T47D (cell line): ENCODE data around the gene RUNDC3A.

Source experiments
- DNase-seq, 2 experiments: peaks; one replicate each; pipeline versions ENCODE4 v3.0.0 to v3.0.0-alpha.2; 2011 to 2012; ENCODE audit warnings: low read depth in 1 of 2, low spot score in 1 of 2
- JUND ChIP-seq: IDR thresholded peaks from 2 replicates; pipeline ENCODE4 v1.6.1; 2012; ENCODE audit warnings: low read depth
- in situ Hi-C: cut with HindIII; loops from 2 replicates; pipeline ENCODE4 v1.10.0; 2016; ENCODE audit warnings: low sequenced_read_pairs, low pct_unique_long_range_greater_than_20kb

Gene RUNDC3A

GRCh38 chr17:44307387-44308186 is 814 bp upstream of the RUNDC3A start:
- TF ChIP-seq JUND = no peak
- peak; percentile 73 to 89 for DNase-seq
- in situ Hi-C loops = no loop called here

- TF ChIP-seq JUND = no peak
- no peak for DNase-seq
- in situ Hi-C loops = no loop called here
These were observed 464 bp downstream of the RUNDC3A start for GRCh38 chr17:44308865-44309264.

- in situ Hi-C loops = no loop called here
- no peak for DNase-seq
- no peak for TF ChIP-seq JUND
These were observed 1.1 kb downstream of the RUNDC3A start for GRCh38 chr17:44309472-44309871.

DNA sequence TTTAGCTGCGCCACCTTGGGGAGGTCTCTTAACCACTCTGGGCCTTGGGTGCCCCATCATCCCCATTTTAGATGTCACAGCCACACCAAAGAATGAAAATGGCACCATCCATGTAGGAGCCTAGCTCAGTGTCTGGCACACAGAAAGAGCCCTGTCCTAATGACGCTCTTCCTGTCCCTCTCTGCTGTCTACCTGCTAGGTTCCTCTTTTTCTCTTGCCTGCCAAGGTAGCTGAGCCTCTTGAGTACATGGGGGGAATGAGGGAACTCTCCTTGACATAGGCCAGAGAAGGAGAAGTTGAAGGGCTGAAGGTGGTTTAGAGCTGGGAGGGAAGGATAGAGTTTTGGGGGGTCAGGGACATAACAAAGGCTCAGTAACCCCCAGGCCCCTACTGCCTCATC is 1.8 kb downstream of the RUNDC3A start:
- DNase-seq = no peak

GRCh38 chr17:44310609-44311376 is 2.4 kb downstream of the RUNDC3A start:
- DNase-seq = no peak
- in situ Hi-C loops = no loop called here
- no peak for TF ChIP-seq JUND

More for the DNA sequence above, 1.8 kb downstream of the RUNDC3A start:
- TF ChIP-seq JUND = no peak
- in situ Hi-C loops = no loop called here

DNA sequence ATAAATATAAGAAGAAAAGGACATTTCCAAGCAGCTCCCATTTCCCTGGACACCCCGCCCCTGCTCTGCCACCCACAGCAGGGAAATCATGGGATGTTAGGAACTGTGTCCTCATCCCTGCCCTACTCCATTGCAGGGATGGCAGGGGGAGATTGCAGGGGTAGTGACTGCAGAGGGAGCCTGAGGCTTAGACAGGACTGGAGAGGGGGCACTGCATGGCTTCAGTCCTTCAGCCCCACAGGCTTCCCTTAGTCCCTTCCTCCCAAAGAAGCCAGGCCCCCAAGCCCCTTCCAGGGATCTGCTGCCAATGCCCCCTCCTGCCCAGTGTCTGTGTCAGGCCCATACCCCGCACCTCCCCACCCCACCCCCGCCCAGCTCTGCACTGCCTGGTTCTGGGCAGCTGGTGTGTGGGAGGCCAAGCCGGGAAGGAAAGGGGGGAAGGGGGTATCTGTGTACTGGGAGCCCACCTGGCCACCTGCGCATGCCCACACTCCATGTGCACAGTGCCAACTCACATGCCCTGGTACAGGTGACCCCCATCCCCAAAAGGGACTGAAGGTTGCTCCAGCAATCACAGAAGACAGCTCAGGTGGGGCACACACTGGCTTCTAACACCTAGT is 3.3 kb downstream of the RUNDC3A start:
- in situ Hi-C loops = no loop called here
- DNase-seq = no peak
- TF ChIP-seq JUND = no peak

GRCh38 chr17:44312396-44313104 is 4.1 kb downstream of the RUNDC3A start:
- in situ Hi-C loops = no loop called here
- no peak for TF ChIP-seq JUND
- DNase-seq = no peak

GRCh38 chr17:44314031-44314430 is 5.6 kb downstream of the RUNDC3A start:
- in situ Hi-C loops = no loop called here
- no peak for TF ChIP-seq JUND
- DNase-seq = no peak

DNA sequence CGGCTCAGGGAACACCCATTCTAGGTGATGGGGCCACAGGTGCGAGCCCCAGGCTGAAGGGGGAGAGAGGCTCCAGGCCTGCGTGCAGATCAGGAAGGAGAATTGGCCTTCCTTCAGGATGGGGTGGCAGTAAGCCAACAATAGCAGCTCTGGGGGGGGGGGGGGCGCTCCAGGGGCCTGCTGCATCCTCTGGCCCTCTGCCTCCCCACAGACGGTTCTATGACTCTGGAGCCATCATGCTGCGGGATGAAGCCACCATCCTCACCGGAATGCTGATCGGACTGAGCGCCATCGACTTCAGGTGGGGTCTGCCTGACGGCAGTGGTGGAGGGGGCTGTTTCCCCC is 6.1 kb downstream of the RUNDC3A start:
- in situ Hi-C loops = no loop called here
- DNase-seq = no peak
- TF ChIP-seq JUND = no peak

GRCh38 chr17:44314869-44315661 is 6.7 kb downstream of the RUNDC3A start:
- in situ Hi-C loops = no loop called here
- DNase-seq = peak; percentile 78 to 97
- no peak for TF ChIP-seq JUND

DNA sequence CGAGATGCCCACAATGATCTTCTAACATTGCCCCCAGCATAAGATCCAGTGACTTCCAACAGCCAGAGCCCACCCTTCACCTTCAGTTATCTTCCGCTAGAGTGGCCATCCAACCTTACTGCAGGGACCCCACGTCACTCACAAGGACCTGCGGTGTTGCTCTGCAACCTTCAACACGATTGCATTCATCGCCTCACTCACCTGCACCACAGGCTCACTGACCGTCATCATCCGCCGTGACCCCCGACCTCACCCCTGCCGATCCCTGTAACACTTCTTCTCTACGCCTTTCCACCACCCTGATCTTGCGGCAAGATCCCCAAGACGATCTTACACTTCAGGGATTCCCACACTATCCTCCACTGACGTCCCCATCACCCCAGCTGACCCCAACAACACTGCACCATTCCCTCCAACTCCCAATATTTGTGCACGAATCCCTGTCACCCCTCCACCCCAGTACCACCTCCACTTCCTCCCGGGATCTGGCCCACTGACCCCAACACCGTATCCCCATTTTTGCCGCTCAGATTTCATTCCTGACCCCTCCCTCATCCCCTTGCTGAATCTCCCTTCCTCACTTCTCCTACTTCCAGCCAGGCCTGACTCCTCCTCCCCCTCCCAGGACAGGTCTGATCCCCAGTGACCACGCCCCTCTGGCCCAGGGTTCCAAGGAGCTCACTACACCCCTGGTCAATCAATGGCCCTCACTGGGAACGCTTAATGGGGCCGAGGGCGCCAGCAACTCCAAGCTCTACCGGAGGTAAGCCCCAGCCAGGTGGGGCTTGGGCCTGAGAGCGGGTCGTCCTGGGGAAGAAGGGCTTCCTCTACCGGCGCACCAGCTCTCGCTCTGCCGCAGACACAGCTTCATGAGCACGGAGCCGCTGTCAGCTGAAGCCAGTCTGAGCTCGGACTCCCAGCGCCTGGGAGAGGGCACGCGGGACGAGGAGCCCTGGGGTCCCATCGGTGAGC is 7.6 kb downstream of the RUNDC3A start:
- in situ Hi-C loops = no loop called here
- no peak for TF ChIP-seq JUND
- no peak for DNase-seq
